Stimulated activated CD4-positive, alpha-beta T cell treated with anti-CD3 and anti-CD28 coated beads, Interleukin-1b, Interleukin-23, amount 100 ng/mL, for 4 hours (primary cell): ENCODE data around the gene RPL10L.

Source experiments
- DNase-seq, 2 donors: peaks; one replicate each; pipeline ENCODE4 v3.0.0-alpha.2; 2020; ENCODE audit warnings: low read depth in 2 of 2

The RPL10L gene

DNA sequence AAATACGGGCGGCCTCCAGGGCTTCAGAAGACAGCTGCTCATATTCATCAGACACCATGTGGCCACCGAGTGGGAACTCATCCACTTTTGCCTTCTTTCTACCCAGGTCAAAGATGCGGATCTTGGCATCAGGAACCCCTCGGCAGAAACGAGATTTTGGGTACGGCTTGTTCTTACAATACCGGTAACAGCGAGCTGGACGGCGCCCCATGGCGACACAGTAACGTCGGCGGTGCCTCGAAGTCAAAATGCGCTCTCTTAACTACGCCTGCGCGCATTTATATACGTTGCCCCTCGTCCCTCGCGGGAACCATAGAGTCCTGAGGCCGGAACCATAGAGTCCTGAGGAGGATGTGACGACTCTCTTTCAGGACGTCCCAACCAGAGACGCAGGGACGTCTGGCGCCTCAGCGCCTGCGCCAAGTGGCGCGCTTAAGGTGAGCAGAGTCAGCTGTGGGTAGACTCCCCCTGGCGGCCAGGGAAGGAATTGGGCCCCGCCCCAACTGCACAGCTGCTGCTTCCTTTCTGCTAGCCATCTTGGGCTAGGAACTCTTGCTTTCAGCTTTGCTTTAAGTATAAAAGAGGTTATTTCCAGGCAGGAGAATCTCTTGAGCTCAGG is at the start of gene RPL10L:
Gene RPL10L (minus strand): TSS at position 256 of the 619 bp plus-strand sequence. CDS start 45 bp downstream, at position 211.
- no peak for DNase-seq

DNA sequence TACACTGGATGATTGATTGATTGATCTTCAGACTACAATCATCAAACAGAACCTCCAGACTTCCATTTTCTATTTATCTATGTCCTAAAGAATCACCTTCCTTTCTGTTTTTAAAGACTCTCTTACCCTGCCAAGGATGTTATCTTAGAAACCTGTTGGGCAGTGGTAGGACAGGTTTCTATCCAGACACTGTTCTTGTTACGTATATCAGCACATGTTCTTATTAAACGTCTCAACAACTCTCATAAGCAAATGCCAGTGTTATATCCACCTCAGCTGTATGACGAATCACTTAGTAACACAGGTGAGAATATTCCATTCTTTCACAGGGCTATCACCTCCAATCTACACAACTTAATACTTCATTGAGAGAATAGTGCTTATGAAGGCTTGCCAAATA is 40.2 kb upstream of the RPL10L start:
- DNase-seq = no peak

DNA sequence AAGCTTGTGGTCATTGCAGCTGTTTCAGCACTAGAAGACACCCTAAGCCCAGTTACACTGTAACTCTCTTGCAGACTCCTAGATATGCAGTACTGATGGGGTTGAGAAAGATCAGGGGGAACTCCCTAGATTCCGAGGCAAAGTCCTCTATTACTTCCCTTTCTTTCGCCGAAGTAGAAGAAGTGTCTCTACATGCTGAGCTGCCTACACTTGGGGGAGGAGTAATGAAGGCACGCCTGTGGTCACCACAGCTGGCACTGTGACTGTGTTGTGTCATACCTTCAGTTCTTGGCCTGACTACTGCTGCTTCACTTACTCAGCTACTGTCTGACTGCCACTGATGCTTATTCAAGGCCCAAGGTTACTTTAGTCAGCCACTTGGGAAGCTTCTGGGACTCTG is 35.1 kb upstream of the RPL10L start:
- no peak for DNase-seq

DNA sequence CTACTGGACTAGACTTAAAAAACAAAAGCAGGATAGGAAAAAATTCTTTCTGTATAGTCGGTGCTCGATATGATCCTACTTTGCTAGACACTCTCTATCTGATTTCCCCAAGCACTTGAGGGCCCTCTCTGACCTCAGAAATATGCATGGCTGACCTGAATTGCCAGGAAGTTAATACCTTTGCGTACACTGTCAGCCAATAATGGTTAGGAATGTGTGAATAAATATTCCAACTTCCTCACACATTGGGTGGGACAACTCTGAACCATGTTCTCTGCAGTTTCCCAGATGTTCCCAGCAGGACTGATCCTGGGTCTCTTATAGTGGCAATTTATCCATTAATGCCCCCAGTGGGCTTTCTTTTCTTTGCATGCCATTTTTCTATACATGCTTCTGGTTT is 20.5 kb upstream of the RPL10L start:
- DNase-seq = no peak

DNA sequence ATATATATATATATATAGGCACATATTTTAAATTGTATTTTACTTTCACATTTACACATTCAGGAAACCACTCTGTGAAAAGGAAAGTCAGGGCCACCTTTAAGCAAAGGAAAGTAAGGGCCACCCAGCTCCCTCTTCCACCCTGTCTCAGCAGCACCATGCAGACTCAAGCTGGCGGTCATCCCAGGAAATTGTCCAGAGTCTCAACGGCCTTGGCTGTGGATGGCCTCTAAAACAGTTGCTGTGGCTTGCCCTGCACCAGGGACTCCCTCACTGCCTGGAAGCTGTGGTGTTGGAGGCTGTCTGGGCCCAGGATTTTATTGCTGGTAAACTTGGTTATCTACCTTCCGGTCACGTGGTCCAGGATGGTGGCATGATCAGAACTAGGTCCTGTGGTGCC is 11.8 kb upstream of the RPL10L start:
- no peak for DNase-seq

DNA sequence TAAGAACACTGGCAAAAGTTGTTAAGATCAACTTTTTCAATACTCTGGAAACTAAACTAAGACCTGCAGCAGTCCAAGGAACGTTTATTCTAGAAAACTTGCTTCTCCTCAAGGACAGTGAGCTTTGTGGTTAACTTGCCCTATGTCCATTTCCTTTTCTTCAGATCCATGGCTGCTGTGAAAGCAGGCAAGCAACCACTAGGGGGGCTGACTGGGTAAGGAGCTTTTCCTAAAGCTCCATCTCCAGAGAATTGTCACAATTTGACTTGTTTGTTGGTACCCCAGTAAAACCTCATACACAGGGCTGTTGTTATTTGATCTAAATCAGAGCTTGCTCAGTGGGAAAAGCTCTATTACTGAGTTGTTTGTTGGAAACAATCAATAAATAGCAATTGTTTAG is 10.1 kb upstream of the RPL10L start:
- DNase-seq = no peak

DNA sequence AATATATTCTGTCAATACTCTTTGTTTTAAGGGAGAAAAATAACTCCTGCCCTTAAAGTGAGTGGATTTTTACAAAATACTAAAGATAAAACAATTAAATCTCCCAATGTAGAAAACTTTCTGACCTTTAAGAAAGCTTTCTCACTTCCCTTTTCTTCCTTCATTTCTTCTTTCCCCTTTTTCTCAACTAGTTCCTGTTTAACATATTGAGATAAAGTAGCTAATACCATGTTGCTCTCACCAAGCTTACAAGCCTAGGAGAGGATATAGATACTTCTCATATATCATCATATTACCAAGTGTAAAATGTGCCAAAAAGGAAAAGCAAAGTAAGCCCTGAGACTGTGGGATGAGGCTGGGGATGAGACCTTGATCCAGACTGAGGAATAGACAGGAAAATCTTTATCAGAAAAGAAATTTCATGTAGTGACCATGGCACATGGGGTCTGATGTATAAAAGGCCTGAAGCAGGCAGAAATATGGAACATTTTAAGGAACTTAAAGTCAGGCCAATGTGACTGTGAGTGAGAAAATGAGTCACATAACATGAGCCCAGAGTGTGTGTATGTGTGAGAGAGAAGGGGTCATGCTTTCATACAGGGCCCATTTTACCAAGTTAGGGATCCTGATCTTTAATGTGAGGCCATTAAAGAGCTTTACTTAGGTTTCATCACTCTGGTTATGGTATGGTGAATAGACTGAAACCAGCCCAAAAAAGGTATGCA is 1.6 kb upstream of the RPL10L start:
- DNase-seq = no peak

DNA sequence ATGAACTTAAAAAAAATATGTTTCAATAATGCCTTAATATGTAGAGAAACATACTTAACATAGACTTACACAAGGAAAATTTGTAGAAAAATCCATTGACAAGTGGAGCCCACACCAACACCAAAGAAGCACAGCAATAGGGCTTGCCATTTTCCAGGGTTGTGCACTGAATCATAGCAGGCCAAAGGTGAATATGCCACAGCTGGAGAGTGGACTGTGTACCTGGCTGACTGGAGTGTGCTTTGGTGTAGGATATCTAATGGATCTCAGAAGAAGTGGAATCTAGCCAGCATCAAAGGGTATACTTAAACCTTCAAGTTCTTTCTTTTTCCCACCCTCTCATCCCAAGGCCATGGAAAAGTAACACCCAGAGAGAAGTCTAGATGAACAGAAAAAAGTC is 4.8 kb downstream of the RPL10L start:
- DNase-seq = no peak

DNA sequence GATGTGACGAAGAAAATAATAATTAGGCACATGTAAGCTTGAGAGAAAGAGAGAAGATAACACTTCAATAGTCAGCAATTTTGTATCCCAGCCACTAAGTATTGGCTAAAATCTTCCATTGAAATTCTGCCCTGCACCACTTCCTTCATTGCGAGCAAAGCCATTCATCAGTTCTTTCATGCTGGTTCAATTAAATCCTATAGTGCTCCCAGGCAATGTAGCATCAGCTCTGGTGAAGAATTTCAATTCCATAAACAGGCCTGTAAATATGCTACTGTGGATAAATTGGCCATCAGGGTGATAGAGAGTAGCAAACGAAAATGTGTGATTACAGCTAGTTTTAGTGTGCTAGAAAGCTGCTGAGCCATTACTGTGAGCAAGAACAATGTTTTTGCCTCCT is 24.7 kb downstream of the RPL10L start:
- no peak for DNase-seq
